Measurements from ENCODE around the gene AP1B1.

DNA sequence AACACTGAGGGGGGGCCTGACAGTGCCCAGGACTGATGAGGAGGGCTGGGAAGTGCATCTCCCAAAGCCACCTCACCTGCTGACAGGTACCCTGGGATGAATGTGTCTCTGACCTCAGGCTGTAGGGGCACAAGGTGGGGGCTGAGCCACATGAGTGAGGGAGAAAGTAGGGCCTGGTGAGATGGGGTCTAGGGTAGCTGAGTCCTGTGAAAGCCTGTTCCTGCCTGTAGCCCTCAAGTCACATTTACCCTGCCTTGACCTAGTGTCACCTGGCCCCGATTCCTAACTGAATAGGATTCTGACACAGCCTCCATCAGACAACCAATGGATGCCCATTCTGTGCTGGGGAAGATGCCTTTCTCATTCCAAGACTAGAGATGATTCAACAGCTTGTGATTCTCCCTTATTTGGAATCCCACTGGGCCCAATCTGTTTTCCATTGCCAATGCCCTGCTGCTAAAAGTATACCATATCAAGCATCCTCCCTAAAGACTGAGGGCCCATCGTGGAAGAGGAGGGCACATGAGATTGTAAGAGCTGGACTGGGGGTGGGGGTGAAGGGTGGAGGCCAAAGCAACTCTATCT, 38.9 kb upstream of the AP1B1 start:
- TF ChIP-seq, protein P1, sequence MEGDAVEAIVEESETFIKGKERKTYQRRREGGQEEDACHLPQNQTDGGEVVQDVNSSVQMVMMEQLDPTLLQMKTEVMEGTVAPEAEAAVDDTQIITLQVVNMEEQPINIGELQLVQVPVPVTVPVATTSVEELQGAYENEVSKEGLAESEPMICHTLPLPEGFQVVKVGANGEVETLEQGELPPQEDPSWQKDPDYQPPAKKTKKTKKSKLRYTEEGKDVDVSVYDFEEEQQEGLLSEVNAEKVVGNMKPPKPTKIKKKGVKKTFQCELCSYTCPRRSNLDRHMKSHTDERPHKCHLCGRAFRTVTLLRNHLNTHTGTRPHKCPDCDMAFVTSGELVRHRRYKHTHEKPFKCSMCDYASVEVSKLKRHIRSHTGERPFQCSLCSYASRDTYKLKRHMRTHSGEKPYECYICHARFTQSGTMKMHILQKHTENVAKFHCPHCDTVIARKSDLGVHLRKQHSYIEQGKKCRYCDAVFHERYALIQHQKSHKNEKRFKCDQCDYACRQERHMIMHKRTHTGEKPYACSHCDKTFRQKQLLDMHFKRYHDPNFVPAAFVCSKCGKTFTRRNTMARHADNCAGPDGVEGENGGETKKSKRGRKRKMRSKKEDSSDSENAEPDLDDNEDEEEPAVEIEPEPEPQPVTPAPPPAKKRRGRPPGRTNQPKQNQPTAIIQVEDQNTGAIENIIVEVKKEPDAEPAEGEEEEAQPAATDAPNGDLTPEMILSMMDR (IDR thresholded peaks at IDR 0.05): no peak
- no peak for TF ChIP-seq POLR2A (IDR thresholded peaks at IDR 0.05)

All from body of pancreas (tissue), 4 donors.